A549 (cell line): ENCODE measurements around the gene CNTNAP2. TPM values are rescaled to one million over a fixed set of nuclear protein-coding genes. Genes with fewer than 3 reads are reported as not detected.

Source experiments
- ATAC-seq, 2 experiments: fragments of 200-7000 bp in 1 of 2; fragments of >200 bp in 1 of 2; cut with Nextera tagmentation in 1 of 2; cut with Tn5 transposase in 1 of 2; 3 replicates each; pipeline versions ENCODE4 v1.8.0 to v1.9.1; 2018 to 2020; ENCODE audit warnings: mild to moderate bottlenecking in 1 of 2, moderate library complexity in 1 of 2
- CTCF ChIA-PET: fragments of 300-600 bp; sonication (Branson Sonifier 250); formaldehyde crosslinking; extraction: SDS; loops from one replicate; lab custom pipeline; 2021; ENCODE audit warnings: antibody characterized with exemption, inconsistent platforms; lab: Yijun Ruan, JAX
- POLR2A ChIA-PET: fragments of 350-600 bp; formaldehyde crosslinking; extraction: SDS; loops from one replicate; lab custom pipeline; 2021; ENCODE audit warnings: antibody characterized with exemption, inconsistent platforms; lab: Yijun Ruan, JAX
- DNase-seq, 2 experiments: peaks; one replicate each; pipeline versions ENCODE4 v3.0.0 to v3.0.0-alpha.2; 2011 to 2016; ENCODE audit warnings: low read depth in 1 of 2, low spot score in 1 of 2
- FAIRE-seq: peaks from 2 replicates; lab custom pipeline; 2011; peaks lifted over from hg19 to GRCh38; lab: Jason Lieb, UNC
- H3K27ac ChIP-seq, 2 experiments: fragments of >200 bp; sonication (Bioruptor Twin); formaldehyde crosslinking; 3 replicates each; pipeline ENCODE4 v1.5.1; 2016 to 2017
- H3K4me1 ChIP-seq: fragments of >200 bp; sonication (Bioruptor Twin); formaldehyde crosslinking; 3 replicates; pipeline ENCODE4 v1.6.1; 2016
- H3K4me2 ChIP-seq: fragments of >200 bp; sonication (Bioruptor Twin); formaldehyde crosslinking; 3 replicates; pipeline ENCODE4 v1.6.1; 2016
- H3K4me3 ChIP-seq: fragments of >200 bp; sonication (Bioruptor Twin); formaldehyde crosslinking; 3 replicates; pipeline ENCODE4 v1.5.1; 2016
- H3K9me3 ChIP-seq: fragments of >200 bp; sonication (Bioruptor Twin); formaldehyde crosslinking; 3 replicates; pipeline ENCODE4 v1.6.1; 2016
- CBX2 ChIP-seq: fragments of 200-600 bp; sonication (generic); IDR thresholded peaks from 2 replicates; pipeline ENCODE4 v1.6.1; 2016; ENCODE audit warnings: low read depth, mild to moderate bottlenecking, borderline replicate concordance
- CBX8 ChIP-seq: fragments of 200-600 bp; sonication (generic); IDR thresholded peaks from 2 replicates; pipeline ENCODE4 v1.6.1; 2016
- CHD4 ChIP-seq: fragments of 200-600 bp; sonication (generic); IDR thresholded peaks from 2 replicates; pipeline ENCODE4 v1.6.1; 2016; ENCODE audit warnings: antibody characterized with exemption, mild to moderate bottlenecking, borderline replicate concordance
- EHF ChIP-seq: fragments of 250-450 bp; sonication (Bioruptor Pico); IDR thresholded peaks from 2 replicates; pipeline ENCODE4 v1.5.0; 2020; ENCODE audit warnings: mild to moderate bottlenecking
- EHMT2 ChIP-seq: fragments of 200-600 bp; sonication (generic); IDR thresholded peaks from 2 replicates; pipeline ENCODE4 v1.6.1; 2016; ENCODE audit warnings: antibody characterized with exemption, low read depth, mild to moderate bottlenecking, moderate library complexity
- FOSB ChIP-seq: fragments of 250-450 bp; sonication (Bioruptor Pico); IDR thresholded peaks from 2 replicates; pipeline ENCODE4 v1.5.0; 2020; ENCODE audit warnings: mild to moderate bottlenecking, moderate library complexity
- FOSL2 ChIP-seq, 2 experiments: fragments of 450-650 bp in 1 of 2; fragments of >200 bp in 1 of 2; sonication (Bioruptor Twin) in 1 of 2; formaldehyde crosslinking; IDR thresholded peaks; 2 replicates each; pipeline versions ENCODE4 v1.5.0 to v1.6.1; 2016 to 2020; ENCODE audit warnings: mild to moderate bottlenecking in 1 of 2, moderate library complexity in 1 of 2
- HDAC2 ChIP-seq: fragments of 200-600 bp; sonication (generic); IDR thresholded peaks from 2 replicates; pipeline ENCODE4 v1.6.1; 2016
- HOXB13 ChIP-seq: fragments of 250-450 bp; sonication (Bioruptor Pico); IDR thresholded peaks from 2 replicates; pipeline ENCODE4 v1.5.0; 2020; ENCODE audit warnings: low read depth, mild to moderate bottlenecking, moderate library complexity
- HOXB5 ChIP-seq: fragments of 250-450 bp; sonication (Bioruptor Pico); IDR thresholded peaks from 2 replicates; pipeline ENCODE4 v1.5.0; 2020; ENCODE audit warnings: mild to moderate bottlenecking, moderate library complexity
- KDM5A ChIP-seq: fragments of 200-600 bp; sonication (generic); IDR thresholded peaks from 2 replicates; pipeline ENCODE4 v1.6.1; 2016; ENCODE audit warnings: antibody characterized with exemption, mild to moderate bottlenecking
- MAFK ChIP-seq: fragments of 450-650 bp; IDR thresholded peaks from 2 replicates; pipeline ENCODE4 v1.6.1; 2014; ENCODE audit not compliant: partially characterized antibody
- MAZ ChIP-seq: fragments of 150-350 bp; IDR thresholded peaks from 2 replicates; pipeline ENCODE4 v1.6.1; 2014; ENCODE audit warnings: antibody characterized with exemption, low read depth, low read length, borderline replicate concordance
- MYC ChIP-seq: IDR thresholded peaks from 2 replicates; pipeline ENCODE4 v1.6.1; 2012; ENCODE audit warnings: mild to moderate bottlenecking, inconsistent platforms, low read length, improper control_type of control experiment, borderline replicate concordance
- NR3C1 ChIP-seq: fragments of >200 bp; sonication (Bioruptor Twin); formaldehyde crosslinking; IDR thresholded peaks from 3 replicates; pipeline ENCODE4 v1.6.1; 2017
- POLR2A ChIP-seq: IDR thresholded peaks from 2 replicates; pipeline ENCODE4 v1.6.1; 2012; ENCODE audit warnings: mild to moderate bottlenecking, low read length
- RARB ChIP-seq: fragments of 250-450 bp; sonication (Bioruptor Pico); IDR thresholded peaks from 2 replicates; pipeline ENCODE4 v1.8.0; 2021; ENCODE audit warnings: mild to moderate bottlenecking, moderate library complexity
- RCOR1 ChIP-seq: fragments of 150-350 bp; IDR thresholded peaks from 2 replicates; pipeline ENCODE4 v1.6.1; 2014; ENCODE audit warnings: antibody characterized with exemption, low read length, low read depth
- RFX5 ChIP-seq: fragments of 450-650 bp; IDR thresholded peaks from 2 replicates; pipeline ENCODE4 v1.7.1; 2014; ENCODE audit warnings: antibody characterized with exemption, mild to moderate bottlenecking, moderate library complexity
- RNF2 ChIP-seq: fragments of 200-600 bp; sonication (generic); IDR thresholded peaks from 2 replicates; pipeline ENCODE4 v1.6.1; 2016; ENCODE audit warnings: low read depth, mild to moderate bottlenecking, antibody characterized with exemption, moderate library complexity, borderline replicate concordance
- SREBF2 ChIP-seq: fragments of 450-650 bp; IDR thresholded peaks from 2 replicates; pipeline ENCODE4 v1.6.1; 2014; ENCODE audit warnings: mild to moderate bottlenecking, moderate library complexity
- ZFP36 ChIP-seq: fragments of 450-650 bp; IDR thresholded peaks from 2 replicates; pipeline ENCODE4 v1.6.1; 2014; ENCODE audit warnings: borderline replicate concordance; ENCODE audit not compliant: partially characterized antibody
- ZNF302 ChIP-seq: fragments of 250-450 bp; sonication (Bioruptor Pico); IDR thresholded peaks from 2 replicates; pipeline ENCODE4 v1.9.0; 2021; ENCODE audit warnings: inconsistent platforms, mild to moderate bottlenecking, moderate library complexity
- ZSCAN20 ChIP-seq: fragments of 250-450 bp; sonication (Bioruptor Pico); IDR thresholded peaks from 2 replicates; pipeline ENCODE4 v1.8.0; 2022; ENCODE audit warnings: mild to moderate bottlenecking, moderate library complexity
- WGBS: methylation state at CpG from one replicate; pipeline ENCODE4 v1.1.6; 2017; ENCODE audit errors: missing lambda C conversion rate; 5-methylcytosine and 5-hydroxymethylcytosine counted together
- polyA plus RNA-seq, 4 experiments: library from polyadenylated mRNA; depleted of rRNA in 3 of 4; stranded (reverse); fragments of >200 nt; fragmentation: RNase III in 1 of 4; extraction: RNeasy Plus Mini Kit Qiagen cat#74134 plus additional on column Dnase treatment in 1 of 4; gene quantifications; 2 replicates in 3 of 4; 3 replicates in 1 of 4; pipeline ENCODE4 v1.2.3, GENCODE V29; 2011 to 2017
- TF ChIP-seq, protein P1 (sequence below): IDR thresholded peaks from 2 replicates; pipeline ENCODE4 v1.6.1; 2012; ENCODE audit warnings: low read depth, borderline replicate concordance
- TF ChIP-seq, protein P2 (sequence below): IDR thresholded peaks from 2 replicates; pipeline ENCODE4 v1.6.1; 2012
- TF ChIP-seq, protein P3 (sequence below): fragments of 200-600 bp; sonication (generic); IDR thresholded peaks from 2 replicates; pipeline ENCODE4 v1.6.1; 2016; ENCODE audit warnings: antibody characterized with exemption, mild to moderate bottlenecking, moderate library complexity
- TF ChIP-seq, protein P4 (sequence below): fragments of >200 bp; sonication (Bioruptor Twin); formaldehyde crosslinking; IDR thresholded peaks from 2 replicates; pipeline ENCODE4 v1.6.1; 2016
- TF ChIP-seq, protein P5 (sequence below): fragments of >200 bp; sonication (Bioruptor Twin); formaldehyde crosslinking; IDR thresholded peaks from 3 replicates; pipeline ENCODE4 v1.6.1; 2016

The CNTNAP2 gene
- polyA plus RNA-seq, 2 of the 4 experiments (the other 2 are of a cell fraction): 0.05 to 0.13 TPM

DNA sequence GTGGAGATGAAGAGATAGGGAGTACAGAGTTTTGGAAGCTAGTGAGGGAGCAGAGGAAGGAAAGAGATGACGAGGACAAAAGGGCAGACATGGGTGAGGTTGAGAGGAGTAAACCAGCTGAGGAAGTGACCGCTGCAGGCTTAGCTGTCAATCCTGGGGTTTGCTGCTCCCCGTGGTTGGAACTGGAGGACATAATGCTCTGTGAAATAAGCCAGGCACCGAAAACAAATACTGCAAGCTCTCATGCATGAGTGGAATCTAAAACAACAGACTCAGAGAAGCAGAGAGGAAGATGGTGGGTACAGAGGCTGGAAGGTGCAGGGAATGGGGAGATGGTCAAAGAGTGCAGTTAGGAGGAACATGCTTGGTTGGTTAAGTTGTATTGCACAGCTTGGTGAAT is 1991.8 kb downstream of the CNTNAP2 start:
- POLR2A ChIA-PET: no interaction called here
- H3K27ac ChIP-seq: no peak overlapping the region
- no peak for ATAC-seq
- no peak for DNase-seq
- TF ChIP-seq MYC (no peak), RCOR1 (no peak), KDM5A (no peak), CBX2 (no peak), RFX5 (no peak), EHF (no peak), RNF2 (no peak), CHD4 (no peak), MAFK (no peak), HOXB13 (CRISPR knock-in tag) (no peak), EHMT2 (no peak), HDAC2 (no peak), HOXB5 (CRISPR knock-in tag) (no peak), SREBF2 (no peak), FOSB (no peak), ZFP36 (no peak)
- TF ChIP-seq, protein P1, sequence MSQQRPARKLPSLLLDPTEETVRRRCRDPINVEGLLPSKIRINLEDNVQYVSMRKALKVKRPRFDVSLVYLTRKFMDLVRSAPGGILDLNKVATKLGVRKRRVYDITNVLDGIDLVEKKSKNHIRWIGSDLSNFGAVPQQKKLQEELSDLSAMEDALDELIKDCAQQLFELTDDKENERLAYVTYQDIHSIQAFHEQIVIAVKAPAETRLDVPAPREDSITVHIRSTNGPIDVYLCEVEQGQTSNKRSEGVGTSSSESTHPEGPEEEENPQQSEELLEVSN: no peak
- TF ChIP-seq, protein P2, sequence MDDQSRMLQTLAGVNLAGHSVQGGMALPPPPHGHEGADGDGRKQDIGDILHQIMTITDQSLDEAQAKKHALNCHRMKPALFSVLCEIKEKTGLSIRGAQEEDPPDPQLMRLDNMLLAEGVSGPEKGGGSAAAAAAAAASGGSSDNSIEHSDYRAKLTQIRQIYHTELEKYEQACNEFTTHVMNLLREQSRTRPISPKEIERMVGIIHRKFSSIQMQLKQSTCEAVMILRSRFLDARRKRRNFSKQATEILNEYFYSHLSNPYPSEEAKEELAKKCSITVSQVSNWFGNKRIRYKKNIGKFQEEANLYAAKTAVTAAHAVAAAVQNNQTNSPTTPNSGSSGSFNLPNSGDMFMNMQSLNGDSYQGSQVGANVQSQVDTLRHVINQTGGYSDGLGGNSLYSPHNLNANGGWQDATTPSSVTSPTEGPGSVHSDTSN: no peak
- TF ChIP-seq, protein P3, sequence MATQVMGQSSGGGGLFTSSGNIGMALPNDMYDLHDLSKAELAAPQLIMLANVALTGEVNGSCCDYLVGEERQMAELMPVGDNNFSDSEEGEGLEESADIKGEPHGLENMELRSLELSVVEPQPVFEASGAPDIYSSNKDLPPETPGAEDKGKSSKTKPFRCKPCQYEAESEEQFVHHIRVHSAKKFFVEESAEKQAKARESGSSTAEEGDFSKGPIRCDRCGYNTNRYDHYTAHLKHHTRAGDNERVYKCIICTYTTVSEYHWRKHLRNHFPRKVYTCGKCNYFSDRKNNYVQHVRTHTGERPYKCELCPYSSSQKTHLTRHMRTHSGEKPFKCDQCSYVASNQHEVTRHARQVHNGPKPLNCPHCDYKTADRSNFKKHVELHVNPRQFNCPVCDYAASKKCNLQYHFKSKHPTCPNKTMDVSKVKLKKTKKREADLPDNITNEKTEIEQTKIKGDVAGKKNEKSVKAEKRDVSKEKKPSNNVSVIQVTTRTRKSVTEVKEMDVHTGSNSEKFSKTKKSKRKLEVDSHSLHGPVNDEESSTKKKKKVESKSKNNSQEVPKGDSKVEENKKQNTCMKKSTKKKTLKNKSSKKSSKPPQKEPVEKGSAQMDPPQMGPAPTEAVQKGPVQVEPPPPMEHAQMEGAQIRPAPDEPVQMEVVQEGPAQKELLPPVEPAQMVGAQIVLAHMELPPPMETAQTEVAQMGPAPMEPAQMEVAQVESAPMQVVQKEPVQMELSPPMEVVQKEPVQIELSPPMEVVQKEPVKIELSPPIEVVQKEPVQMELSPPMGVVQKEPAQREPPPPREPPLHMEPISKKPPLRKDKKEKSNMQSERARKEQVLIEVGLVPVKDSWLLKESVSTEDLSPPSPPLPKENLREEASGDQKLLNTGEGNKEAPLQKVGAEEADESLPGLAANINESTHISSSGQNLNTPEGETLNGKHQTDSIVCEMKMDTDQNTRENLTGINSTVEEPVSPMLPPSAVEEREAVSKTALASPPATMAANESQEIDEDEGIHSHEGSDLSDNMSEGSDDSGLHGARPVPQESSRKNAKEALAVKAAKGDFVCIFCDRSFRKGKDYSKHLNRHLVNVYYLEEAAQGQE: no peak
- TF ChIP-seq, protein P4, sequence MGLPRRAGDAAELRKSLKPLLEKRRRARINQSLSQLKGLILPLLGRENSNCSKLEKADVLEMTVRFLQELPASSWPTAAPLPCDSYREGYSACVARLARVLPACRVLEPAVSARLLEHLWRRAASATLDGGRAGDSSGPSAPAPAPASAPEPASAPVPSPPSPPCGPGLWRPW: no peak
- TF ChIP-seq, all 56 proteins: peak for 0
- Histone ChIP-seq H3K9me3 (no peaks in the 10 kb centered on the region), H3K4me1 (no peaks in the 10 kb centered on the region), H3K4me3 (no peak overlapping the region), H3K4me2 (no peak overlapping the region)
- FAIRE-seq: no peak
- CTCF ChIA-PET: interaction anchor here (0.6 kb wide), 1 partner anchor 132 kb away, joined by 3 read pairs; no protein-coding TSS in a partner anchor
- WGBS: 17% methylated on average over 4 of the region's 4 CpGs

DNA sequence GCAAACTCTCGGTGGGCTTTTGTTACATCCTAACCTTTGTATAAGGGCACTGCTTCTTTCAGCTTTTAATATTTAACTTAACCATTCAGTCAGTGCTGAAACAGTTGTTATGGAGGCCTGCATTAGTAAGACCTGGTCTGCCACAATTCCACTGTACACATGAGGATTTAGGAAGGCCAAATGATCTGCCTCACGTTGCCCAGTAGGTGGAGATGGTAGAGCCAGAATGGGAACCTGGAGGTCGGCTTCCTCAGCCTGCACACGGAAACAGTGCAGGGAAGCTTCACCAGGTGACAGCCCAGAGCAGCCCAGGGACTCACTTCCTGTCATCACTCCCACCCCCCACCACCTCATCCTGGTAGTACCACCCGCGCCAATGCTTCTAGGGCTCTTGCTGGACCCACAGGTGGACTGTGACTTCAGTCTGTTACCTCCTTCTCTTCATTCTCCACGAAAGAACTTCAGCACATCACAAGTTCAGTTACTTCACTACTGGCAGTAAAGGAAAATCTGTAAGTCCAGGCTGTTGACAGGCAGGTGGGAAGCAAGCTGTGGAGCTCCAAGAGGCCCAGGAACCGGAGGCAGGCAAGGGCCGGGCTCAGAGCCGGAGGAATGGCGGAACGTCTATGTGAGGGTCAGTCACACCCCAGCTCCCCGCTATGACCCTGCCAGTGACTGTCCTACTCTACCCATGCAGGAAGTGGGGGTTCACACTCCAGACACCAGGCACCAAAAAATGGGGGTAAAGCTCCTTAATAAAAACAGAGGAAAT is 1993.7 kb downstream of the CNTNAP2 start:
- 0 out of 6 replicates have a peak, but pooled peaks of 1 of the 2 experiments have one; percentile 31 for ATAC-seq
- peak in 1 of 2 experiments; percentile 12 for DNase-seq
- Histone ChIP-seq H3K4me2 (no peak overlapping the region), H3K4me3 (no peak overlapping the region), H3K9me3 (no peaks in the 10 kb centered on the region), H3K27ac (no peak overlapping the region), H3K4me1 (no peaks in the 10 kb centered on the region)
- ChIA-PET POLR2A (no interaction called here), CTCF (no interaction called here)
- WGBS: 45% methylated on average over 13 of the region's 13 CpGs
- no peak for FAIRE-seq
- no peak for TF ChIP-seq ZSCAN20 (CRISPR knock-in tag)
- no peak for TF ChIP-seq ZNF302
- no peak for TF ChIP-seq POLR2A
- TF ChIP-seq FOSL2 (IDR thresholded peaks at IDR 0.05): no peak
- TF ChIP-seq FOSL2 (CRISPR knock-in tag; IDR thresholded peaks at IDR 0.05): no peak
- TF ChIP-seq, protein P4: no peak
- no peak for TF ChIP-seq NR3C1
- TF ChIP-seq, protein P5, sequence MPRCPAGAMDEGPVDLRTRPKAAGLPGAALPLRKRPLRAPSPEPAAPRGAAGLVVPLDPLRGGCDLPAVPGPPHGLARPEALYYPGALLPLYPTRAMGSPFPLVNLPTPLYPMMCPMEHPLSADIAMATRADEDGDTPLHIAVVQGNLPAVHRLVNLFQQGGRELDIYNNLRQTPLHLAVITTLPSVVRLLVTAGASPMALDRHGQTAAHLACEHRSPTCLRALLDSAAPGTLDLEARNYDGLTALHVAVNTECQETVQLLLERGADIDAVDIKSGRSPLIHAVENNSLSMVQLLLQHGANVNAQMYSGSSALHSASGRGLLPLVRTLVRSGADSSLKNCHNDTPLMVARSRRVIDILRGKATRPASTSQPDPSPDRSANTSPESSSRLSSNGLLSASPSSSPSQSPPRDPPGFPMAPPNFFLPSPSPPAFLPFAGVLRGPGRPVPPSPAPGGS: no peak
- TF ChIP-seq MYC: no peak
- no peak for TF ChIP-seq MAZ
- no peak for TF ChIP-seq RARB (CRISPR knock-in tag)
- TF ChIP-seq CBX8: no peak
- TF ChIP-seq RFX5: no peak
